ENCODE results near the gene ZBTB8A. TPM values are rescaled to one million over a fixed set of nuclear protein-coding genes. Genes with fewer than 3 reads are reported as not detected.

The ZBTB8A gene
- total and polyA plus RNA-seq, 12 donors: 1.3 to 8.3 (median 4.7) TPM

GRCh38 chr1:32609180-32609579 is 70.0 kb downstream of the ZBTB8A start:
- Histone ChIP-seq H3K36me3 (replicated peaks in 1 of 2) (peaks cover 0 to 4% of the 10 kb centered on the region in 2 donors), H3K9me3 (replicated peaks in 1 of 3) (no peaks in the 10 kb centered on the region), H3K4me1 (replicated peaks in 1 of 2) (peaks cover 3 to 7% of the 10 kb centered on the region in 2 donors), H3K27me3 (no peaks in the 10 kb centered on the region), H3K4me3 (no peak overlapping the region), H3K27ac (no peak overlapping the region)
- DNase-seq: no peak
- WGBS, 4 donors: 86 to 93% (median 90%) methylated on average over 4 of the region's 4 CpGs
- TF ChIP-seq CTCF (IDR thresholded peaks at IDR 0.05) (no peak), POLR2A (IDR thresholded peaks at IDR 0.05) (no peak)
- intact Hi-C loops (cut with DNase I): no loop called here

DNA sequence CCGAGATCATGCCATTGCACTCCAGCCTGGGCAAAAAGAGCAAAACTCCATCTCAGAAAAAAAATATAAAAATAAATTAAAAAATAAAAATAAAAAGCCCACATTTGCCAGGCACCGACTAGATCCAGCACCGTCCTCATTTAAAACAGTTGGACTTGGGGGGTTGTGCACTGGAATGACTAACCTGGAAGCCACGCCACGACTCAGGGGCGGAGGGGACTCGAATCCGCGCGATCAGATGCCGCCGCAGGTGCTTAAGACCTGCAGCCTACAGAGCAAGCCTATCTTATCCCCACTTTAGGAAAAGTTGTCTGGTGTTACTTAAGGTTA is 72.6 kb downstream of the ZBTB8A start:
- intact Hi-C loops (cut with DNase I): no loop called here
- H3K36me3 ChIP-seq (replicated peaks in 1 of 2): no peaks in the 10 kb centered on the region
- peak overlapping the region in 2 of 4 donors; percentile 7 to 60 for H3K4me3 ChIP-seq
- WGBS, 4 donors: 7 to 16% (median 11%) methylated on average over 12 of the region's 12 CpGs
- no peaks in the 10 kb centered on the region for H3K27me3 ChIP-seq
- H3K9me3 ChIP-seq (replicated peaks in 1 of 3): no peaks in the 10 kb centered on the region
- DNase-seq: no peak
- peak overlapping the region in 3 of 5 donors; percentile 2 to 64 (median 56) for H3K27ac ChIP-seq
- peaks cover 3 to 7% of the 10 kb centered on the region in 2 donors for H3K4me1 ChIP-seq (replicated peaks in 1 of 2)
- TF ChIP-seq POLR2A (IDR thresholded peaks at IDR 0.05) (no peak), CTCF (IDR thresholded peaks at IDR 0.05) (no peak)

- Histone ChIP-seq H3K36me3 (replicated peaks in 1 of 2) (no peaks in the 10 kb centered on the region), H3K27ac (peak overlapping the region in 4 of 5 donors; percentile 2 to 64 (median 55)), H3K4me3 (peak overlapping the region in 2 of 4 donors; percentile 7 to 60), H3K4me1 (replicated peaks in 1 of 2) (peaks cover 3 to 7% of the 10 kb centered on the region in 2 donors), H3K27me3 (no peaks in the 10 kb centered on the region), H3K9me3 (replicated peaks in 1 of 3) (no peaks in the 10 kb centered on the region)
- WGBS, 4 donors: 4 to 13% (median 7%) methylated on average over 9 to 35 of the region's 35 CpGs
- intact Hi-C loops (cut with DNase I): no loop called here
- TF ChIP-seq CTCF (IDR thresholded peaks at IDR 0.05): peak; percentile 11 to 48 (median 40)
- TF ChIP-seq POLR2A (IDR thresholded peaks at IDR 0.05): peak; percentile 22 to 71
- peak; percentile 86 to 96 (median 93) for DNase-seq
Measured at GRCh38 chr1:32612189-32612881, 73.1 kb downstream of the ZBTB8A start.

DNA sequence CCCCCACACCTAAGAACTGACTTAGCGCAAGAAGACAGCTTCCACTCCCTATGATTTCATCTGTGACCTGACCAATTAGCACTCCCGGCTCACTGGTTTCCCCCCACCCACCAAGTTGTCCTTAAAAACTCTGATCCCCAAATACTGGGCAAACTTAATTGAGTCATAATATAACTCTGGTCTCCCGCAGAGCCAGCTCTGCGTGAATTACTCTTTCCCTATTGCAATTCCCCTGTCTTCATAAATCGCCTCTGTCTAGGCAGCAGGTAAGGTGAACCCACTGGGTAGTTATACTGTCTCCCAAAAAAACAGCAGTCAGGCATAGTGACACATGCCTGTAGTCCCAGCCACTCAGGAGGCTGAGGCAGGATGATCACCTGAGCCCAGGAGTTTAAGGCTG is 74.2 kb downstream of the ZBTB8A start:
- Histone ChIP-seq H3K27ac (no peak overlapping the region), H3K4me3 (no peak overlapping the region), H3K27me3 (no peaks in the 10 kb centered on the region), H3K36me3 (replicated peaks in 1 of 2) (no peaks in the 10 kb centered on the region), H3K9me3 (replicated peaks in 1 of 3) (no peaks in the 10 kb centered on the region), H3K4me1 (replicated peaks in 1 of 2) (peaks cover 3 to 7% of the 10 kb centered on the region in 2 donors)
- no peak for DNase-seq
- intact Hi-C loops (cut with DNase I): no loop called here
- WGBS, 4 donors: 86 to 91% (median 88%) methylated on average over 5 of the region's 5 CpGs
- TF ChIP-seq POLR2A (IDR thresholded peaks at IDR 0.05) (no peak), CTCF (IDR thresholded peaks at IDR 0.05) (no peak)

All from adrenal gland (tissue), 12 donors.